Measurements from ENCODE around the gene ZNF385A.

Gene ZNF385A, protein sequence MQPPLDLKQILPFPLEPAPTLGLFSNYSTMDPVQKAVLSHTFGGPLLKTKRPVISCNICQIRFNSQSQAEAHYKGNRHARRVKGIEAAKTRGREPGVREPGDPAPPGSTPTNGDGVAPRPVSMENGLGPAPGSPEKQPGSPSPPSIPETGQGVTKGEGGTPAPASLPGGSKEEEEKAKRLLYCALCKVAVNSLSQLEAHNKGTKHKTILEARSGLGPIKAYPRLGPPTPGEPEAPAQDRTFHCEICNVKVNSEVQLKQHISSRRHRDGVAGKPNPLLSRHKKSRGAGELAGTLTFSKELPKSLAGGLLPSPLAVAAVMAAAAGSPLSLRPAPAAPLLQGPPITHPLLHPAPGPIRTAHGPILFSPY

DNA sequence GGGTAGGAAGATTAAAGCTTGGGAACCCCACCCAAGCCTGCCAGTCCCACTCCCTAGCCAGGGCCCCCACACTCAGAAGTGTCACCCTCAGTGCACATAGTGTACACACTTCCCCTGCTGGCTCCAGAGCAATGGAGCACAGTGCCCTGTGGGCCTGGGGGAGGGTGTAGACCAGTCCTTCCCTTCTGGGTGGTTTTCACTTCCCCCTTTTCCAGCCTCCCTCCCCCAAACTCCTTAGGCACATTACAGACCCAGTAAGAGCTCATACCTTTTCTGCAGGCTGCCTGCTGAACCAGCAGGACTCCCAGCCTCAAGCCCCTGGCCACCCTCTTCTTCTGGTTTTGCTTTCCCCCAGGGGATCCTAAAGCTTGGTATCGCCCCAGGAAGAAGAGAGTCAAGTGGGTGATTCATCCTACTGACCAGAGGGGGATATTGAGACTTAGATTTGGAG is at the start of gene ZNF385A:
Gene ZNF385A, minus strand, starts transcription at position 143 of the 451 bp plus-strand sequence. CDS start 219 bp downstream, outside the sequence.
- DNase-seq: peak; percentile 92 to 94

DNA sequence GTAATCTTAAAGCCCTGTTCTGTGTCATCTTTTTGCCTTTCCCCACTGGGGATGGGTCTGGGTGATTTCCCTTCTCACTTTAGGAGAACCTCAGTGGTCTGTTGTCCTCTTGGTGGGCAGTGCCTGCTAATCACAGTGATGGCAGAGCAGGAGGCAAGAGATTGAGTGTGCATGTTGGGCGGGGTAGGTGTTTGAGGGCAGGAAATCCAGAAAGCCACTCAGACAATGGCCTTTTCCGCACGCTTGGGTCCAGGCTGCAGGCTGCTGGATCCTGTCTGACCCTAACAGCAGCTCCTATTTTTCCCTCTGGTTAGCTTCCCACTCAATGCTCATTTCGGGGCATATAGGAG is 48.3 kb upstream of the ZNF385A start:
- no peak for DNase-seq

DNA sequence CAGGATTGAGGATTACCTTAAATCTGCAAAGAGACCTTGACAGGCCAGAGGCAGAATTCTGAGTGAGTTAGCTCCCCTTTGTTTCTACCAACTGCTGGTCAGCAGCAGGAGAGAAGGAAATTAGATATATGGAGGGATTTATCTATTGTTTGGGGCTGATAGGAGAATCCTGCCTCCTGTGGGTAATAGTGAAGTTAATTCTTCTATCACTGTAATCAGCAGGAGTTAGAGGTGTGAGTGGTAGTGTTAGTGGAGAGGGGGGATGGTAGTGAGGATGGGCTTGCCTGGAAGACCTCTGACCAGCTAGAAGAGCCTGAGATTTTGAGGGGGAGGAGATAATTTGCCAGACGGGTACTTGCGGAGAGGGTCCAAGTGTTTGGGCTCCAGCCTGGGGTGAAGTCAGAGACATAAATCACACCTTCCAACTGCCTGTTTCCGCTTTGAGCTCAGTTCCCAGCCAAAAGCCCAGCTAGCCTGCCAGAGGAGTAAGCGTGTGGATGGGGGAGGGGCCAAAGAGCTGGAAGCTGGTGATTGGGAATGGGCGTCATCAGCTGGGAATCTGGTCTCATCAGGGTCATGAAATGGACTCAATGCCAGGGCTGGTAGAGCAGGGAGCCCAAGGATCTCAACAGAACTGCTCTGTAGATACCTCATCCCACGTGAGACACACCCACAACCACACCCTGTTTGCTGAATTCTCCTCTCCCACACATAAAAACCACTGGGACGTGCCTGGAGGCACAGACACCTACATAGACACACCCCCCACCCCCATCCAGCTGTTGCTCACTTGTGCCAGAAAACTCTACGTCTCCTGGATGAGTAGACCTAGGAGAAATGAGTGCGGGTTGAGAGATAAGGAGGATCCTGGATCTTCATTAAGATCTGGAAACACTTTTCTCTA is 47.6 kb upstream of the ZNF385A start:
- no peak for DNase-seq

DNA sequence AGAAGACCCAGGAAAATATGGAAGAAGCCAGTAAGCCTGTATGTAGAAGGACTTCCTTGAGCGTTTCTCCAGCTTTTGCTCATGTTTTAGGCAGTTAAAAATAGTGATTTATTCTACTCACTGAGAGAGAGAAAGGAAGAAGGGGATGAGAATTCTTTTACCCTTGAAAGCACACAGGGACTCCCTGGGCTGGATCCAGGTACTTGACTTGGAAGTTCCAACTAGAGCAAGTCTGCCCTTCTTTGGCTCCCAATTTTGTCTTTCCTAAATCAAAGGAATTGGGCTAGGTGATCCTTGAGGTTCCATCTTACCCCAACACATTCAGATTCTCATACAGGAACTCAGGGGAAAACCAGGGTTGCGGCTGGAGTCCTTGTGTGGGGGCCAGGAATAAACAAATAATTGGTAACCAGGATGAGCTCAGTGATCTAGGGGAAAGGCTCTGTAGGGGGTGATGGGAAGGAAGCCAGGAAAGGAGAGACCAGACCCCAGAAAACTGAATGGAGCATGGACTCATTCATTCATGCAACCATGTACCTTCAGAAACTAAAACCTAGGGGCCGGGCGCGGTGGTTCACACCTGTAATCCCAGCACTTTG is 46.0 kb upstream of the ZNF385A start:
- DNase-seq: no peak

DNA sequence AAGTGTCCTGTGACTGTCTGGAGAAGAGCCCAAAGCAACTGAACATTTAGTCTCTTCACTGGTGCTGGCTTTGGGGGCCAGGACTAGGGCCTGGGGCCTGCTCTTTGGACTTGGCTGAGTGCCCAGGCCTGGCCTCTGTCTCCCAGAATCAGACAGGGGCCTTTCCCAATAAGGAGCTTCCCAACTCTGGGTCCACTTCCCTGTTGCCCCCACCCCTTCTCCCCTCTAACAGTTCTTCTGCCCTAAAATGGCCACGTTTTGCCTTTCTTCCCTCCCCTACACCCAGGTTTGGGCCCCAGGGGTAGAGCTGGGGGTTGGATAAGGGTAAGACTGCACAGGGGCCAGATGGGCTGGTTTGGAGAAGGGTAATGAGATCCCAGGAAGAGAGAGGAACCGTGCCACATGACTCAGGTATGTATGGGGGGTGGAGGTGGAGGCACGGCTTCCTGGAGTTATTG is 44.5 kb upstream of the ZNF385A start:
- peak in 1 of 2 experiments; percentile 40 for DNase-seq

DNA sequence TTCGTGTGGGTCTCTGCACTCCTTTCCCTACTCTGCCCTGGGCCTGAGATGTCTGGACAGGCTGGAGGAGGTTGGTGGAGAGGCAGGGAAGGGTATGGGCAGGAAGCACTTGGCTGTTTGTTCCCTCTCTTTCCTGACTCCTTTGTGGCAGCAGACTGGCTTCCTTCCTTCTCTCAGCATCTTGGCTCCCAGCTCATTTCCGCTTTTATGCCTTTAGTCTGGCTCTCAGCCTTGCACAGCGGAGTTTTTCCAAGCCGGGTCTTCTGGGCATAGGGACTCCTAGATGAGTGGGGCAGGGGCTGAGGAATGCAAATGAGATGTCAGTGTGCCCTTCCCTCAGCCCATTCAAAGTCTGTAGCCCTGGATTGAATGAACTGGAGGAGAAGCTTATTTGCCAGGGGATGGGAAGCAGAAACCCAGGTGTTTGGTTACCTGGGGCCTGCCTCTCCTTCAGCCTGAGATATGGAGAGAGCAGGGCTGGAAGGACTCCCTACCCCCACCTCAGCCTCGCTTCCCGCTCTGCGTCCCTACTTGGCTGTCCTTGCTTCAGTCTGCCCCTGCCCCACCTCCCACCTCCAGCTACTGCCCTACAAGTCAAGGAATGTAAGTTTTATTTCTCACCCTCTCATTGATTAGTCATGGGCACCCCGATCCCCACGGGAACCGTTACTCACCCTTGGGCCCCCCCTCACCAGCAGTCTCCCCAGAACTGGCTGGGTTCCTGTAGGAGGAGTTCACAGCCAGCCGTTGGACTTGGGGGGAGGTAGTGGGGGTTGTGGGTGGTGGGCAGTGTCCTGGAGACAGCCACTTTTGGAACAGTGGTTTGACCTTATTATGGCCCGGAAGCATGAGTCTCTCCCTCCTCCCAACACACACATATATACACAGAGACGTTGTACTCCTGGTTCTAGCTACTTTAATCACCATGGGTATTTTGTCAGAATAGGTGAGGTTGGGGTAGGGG is 43.8 kb upstream of the ZNF385A start:
- DNase-seq: peak; percentile 91 to 92

DNA sequence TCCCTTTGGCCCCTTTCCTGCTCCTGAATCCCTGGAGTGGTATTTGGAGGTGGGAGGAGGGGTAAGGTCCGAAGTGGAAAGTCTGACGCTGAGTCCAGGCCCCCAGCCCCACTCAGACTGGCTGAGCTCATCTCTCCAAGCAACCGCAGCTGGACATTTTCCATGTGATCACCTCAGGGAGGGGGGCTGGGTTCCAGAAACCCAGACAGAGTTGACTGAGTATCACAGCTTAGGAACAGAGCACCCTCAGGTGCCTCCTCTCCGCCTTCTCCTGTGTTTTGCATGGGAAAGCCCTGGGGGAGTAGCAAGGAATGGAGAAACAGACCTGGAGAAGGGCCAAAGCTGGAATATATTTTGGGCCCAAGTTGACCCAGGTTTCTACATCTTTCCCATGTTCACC is 42.6 kb upstream of the ZNF385A start:
- no peak for DNase-seq

DNA sequence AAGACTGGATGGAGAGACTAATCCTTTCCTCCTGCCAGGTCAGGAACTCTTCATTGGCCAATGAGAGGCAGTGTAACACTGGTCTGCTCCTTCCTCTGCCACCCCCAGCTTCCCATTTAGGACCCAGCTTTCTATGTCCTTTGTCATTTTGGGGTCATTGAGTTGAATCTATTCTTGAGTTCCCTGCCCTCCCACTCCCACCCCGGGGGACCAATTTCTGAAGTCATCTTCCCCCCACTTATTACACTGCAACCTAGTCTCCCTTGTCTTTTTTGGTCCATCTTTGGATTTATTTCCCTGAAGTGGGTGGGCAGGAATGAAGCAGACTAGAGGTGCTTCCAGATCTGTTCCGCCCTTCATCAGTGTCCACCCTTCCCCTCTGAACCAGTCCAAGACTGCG is 42.2 kb upstream of the ZNF385A start:
- no peak for DNase-seq

DNA sequence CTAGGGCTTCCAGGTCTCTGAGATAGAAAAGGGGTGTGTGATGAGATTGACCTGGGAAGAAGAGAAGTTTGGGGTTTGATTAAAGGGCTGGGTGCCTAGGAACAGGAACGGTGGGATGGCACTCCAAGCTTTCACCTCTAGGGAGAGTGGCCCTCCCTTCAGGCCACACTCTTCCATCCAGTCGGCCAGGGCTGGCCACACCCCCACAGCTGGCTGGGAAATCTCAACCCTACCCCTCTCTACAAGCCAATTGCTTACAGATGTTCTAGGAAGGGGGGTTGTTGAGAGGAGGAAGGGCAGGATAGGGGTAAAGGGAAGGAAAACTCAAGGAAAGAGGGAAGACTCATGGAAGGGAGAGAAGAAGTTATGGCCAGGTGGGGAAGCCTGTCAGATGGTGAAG is 41.2 kb upstream of the ZNF385A start:
- DNase-seq: no peak

DNA sequence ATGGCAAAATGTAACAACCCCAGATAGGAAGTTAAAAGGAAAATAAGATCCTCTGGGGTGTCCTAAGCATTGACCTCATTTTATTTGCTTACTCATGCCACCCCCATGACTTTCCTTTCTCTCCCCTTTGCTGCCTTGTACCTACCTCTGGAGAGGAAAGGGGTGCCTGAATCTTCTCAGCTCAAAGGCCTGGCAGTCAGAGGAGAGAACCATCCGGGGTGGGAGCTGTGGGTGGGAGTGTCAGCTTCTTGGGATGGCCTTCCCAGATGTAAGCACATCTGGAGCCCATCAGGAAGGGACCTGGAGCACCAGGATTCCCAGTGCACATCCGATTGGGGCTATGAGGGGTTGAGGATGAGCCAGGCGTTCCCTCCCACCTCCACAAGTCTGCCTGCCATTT is 39.7 kb upstream of the ZNF385A start:
- DNase-seq: no peak

DNA sequence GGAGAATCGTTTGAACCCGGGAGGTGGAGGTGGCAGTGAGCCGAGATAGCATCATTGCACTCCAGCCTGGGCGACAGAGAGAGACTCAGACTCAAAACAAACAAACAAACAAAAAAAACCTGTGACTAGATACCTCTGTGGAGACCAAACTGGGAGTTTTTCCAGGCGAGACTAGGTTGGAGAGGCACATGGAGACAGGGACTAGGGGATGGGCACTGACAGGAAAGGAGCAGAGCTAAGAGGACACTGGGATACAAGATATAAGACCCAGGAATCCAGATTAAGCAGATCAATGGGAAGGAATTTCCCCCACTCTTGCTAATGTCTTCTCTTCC is 39.2 kb upstream of the ZNF385A start:
- DNase-seq: no peak

DNA sequence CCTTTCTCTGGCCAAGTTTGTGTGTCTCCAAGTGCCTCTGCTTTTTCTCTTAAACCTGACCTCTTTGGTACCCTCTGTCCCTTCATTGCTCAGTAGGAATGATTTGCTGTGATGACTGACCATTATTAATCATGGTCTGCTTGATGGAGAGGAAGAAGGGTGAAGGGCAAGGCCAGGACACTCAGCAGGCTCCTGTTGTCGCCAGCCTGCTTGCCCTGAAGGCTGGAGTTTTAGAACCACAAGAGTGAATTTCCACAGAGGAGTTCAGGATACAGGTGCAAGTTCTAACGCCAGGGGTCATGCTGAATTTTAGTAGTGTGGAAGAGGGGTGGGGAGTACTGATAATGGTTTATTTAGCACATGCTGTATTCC is 37.3 kb upstream of the ZNF385A start:
- DNase-seq: no peak

DNA sequence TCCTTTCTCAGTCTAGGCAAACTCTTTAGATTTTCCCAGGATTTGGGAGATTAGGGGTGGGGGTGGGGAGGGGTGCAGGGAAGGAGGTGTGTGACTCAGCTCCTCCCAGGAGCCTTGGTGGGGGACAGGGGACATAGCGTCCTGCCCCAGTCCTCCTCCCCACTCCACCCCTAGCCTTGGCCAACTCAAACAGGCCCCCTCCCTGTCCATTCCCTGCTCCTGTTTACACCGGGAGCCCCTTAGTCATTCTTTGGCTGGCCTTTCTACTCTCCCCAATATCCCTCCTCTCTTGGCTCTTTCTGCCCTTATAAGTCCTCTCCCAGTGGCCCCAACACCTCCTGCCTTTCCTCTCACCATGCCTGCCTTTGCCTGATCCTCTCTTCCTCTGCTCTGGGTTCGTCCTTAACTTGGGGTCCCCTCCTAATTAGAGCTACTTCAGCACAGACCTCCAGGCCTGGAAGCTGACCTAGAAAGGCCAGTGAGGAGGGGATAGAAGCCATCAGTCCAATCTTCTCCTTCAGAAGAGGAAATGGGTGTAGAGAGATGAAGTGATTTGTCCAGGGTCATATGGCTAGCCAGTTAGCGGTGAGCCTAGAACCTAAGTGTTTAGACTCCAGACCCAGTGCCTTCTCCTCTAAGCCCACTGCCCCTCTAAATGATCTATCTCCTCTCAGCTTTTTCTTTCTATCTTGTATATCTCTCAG is 36.8 kb upstream of the ZNF385A start:
- no peak for DNase-seq

DNA sequence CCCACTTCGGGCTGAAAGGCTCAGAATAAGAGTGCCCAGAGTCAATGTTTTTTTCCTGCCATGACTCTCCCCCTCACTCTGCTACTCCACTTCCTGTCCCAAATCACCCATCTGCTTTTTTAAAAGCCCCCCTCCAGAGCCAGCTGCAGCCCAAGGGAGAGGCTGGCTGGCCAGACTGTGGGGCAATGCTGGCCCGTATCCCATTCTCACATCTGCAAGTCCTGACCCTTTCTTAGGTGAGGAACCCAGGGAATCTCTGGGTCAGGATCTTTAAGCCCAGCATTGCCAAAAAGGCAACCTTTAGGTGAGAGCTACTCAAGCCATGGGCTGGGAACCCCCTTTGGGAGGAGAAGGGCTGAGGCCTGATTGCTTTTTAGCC is 36.2 kb upstream of the ZNF385A start:
- peak; percentile 66 to 83 for DNase-seq

DNA sequence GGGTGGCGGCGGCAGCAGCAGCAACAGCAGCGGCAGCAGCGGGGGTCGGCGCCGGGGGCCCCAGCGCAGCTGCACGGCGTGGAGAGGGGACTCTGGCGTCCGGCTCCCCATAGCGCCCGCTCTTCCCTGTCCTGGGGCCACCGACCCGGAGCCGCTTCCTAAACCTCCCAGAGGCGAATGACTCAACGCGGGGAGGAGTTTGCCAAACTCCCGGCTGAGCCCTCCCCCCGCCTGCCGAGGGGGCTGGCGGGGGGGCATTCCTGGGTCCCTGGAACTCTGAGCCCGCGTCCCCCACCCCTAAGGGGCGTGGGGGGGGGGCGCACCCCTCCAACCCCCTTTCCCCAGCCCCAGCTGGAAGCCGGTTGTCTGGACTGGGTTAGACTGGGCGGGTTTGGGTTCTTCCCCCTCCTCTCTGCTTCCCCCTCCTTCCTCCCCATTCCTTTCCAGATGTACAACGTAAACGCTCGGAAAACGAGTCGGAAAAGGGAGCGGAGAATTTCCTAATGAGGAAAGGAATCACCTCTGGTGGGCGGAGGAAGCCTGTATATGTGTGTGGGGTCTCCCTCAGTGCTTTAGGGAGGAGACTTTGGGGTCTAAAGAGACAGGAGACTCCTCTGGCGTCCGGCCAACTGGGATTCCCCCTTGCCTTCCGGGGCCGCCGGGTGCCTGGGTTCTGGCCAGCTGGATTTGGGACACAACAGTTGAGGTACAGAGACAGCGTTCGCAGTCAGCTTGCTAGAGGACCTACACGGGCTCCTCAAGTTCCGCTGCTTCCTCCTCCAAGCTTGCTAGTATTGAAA is 34.8 kb upstream of the ZNF385A start, which contains the start of gene ITGA5:
Gene ITGA5, minus strand, starts transcription at position 179 of the 800 bp plus-strand sequence. Its CDS starts 68 bp downstream, at position 111.
- DNase-seq: peak; percentile 74 to 77

DNA sequence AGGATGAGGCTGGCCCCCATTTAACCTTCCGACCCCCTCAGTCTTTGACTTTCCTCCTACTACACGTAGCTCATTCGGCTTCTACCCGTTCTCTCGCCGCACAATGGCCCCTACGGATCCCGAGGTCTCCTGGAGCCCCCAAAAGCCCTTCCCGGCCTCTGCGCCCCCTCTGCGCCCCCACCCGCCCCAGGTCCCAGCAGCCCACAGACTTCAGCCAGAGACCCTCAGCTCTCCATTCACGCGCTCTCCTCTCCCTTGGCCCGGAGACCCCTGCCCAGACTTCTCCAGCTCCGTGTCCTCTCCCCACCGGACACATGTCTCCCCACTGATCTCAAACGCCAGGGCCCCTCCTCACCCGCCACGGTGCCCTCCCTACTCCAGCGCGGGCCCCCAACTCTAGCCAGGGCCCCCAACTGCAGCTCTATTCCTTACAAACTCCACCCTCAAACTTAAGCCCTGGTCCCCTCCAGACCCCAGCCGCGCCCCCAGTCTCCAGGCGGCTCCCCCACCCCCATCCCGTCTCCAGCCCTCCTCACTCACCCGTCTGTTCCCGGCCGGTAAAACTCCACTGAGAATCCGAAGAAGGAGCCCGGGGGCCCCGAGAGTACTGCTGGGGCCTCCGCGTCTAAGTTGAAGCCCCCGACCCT is 34.0 kb upstream of the ZNF385A start:
- no peak for DNase-seq

DNA sequence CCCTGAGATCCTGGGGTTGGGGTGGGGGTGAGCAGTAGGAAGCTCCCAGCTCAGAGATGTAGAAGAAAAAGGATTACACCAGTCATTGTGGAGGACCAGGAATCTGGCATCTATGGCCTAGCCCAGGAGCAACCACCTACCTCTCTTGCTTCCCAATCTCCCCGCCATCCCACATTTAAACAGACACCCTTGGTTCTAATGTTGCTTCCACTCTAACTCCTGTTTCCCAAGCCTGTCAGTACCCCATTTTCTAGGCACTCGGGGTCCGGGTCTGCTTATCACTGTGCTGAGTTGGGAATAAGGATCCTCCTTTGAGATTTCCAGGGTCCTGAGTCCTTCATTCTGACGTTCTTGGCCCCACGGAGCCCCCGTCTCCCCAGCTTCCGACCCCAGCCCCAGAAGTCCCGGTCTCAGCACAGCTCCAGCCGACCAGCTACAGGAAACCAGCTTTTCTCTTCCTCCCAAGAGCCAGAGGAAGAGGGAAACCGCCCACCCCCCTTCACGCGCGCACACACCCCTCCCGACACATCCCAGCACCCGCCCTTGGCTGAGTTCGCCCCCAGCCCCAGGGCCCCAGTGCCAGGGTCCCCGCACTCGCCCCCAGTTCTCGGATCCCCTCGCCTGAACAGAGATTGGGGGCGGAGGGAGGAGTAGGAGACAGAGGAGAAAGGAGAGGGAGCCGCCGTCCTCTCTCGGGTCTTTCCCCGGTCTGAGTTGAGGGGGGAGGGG is 33.3 kb upstream of the ZNF385A start:
- DNase-seq: peak; percentile 40 to 47

DNA sequence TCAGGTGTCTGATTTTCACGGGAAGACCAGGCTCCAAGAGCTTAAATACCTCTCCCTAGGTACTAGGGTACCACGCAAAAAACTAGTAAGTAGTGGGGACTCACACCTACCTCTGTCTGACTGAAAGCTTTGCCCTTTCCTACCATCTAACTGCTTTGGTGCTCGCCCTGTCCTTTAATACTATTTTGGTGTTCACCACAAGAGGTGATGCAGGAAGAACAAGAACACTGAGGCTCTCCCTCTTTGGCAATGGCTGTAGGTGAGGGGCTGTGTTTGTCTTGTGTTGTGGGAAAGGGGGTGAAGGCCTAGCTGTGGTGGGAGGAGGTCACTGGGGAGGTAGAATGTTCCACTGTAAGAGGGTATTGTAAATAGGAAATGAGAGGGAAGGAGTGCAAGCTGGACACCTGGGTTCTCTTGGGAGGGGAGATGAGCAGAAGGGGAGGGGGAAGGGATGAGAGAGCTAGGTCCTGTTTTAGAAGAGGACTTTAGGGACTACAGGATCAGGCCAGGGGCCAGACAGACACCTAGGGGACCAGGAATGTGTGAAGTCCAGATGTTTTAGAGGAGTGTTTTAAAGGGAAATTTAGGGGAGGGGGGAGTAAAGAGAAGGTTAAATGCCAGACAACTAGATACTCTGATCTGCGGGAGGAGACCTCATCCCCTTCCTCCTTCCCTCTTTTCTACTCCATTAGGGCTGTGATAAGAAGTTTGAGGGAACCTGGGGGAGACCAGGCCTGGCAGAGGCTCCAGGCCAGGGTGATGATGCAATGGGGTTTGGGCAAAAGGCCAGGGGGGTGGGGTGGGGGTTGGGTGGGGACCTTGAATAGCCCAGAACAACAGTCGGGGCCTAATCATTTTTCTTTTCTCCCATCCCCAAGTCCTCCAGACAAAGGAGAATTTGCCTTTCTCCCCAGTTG is 32.4 kb upstream of the ZNF385A start:
- DNase-seq: peak; percentile 52 to 65
